ENCODE measurements around the gene KHNYN. TPM values are rescaled to one million over a fixed set of nuclear protein-coding genes. Genes with fewer than 3 reads are reported as not detected.

Gene KHNYN
- 52.5 and 52.6 TPM in 2 replicates for total RNA-seq (2014; rRNA removed; shearing (Covaris generic))

DNA sequence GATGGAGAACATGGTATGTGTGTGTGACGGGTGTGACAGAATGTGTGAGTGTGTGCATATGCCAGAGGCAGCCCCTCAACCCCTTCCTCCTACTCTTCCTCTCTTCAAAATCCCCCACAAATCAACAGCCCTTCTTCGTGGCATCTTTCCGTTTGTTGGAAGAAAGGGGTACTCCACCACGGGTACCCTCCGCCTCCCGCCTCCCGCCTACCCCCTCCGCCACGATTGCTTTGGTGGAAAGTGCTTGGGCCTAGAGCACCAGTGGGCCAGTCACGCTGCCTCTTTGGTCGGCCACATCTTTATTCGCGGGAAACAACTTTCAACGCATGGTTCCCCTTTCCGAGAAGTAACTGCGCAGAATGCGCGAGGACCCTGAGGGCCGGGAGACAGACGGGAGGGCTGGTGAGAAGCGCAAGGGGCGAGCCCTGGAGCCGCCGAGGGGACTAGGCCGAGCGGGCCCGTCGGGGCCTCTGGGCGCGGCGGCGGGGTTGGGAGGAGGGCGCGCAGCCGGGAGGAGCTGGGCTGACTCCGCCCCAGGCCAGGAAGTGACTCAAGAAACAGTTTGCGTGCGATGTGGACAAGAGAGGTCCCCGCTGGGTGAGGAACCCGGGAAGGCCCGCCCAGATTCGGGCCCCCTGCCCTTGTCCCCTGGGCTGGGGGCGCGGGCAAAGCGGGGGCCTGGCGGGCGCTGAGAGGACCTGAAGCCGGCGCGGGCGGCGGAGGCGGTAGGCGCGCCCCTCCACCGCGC, at the start of gene KHNYN, which contains the start of gene CBLN3:
Gene KHNYN, plus strand, starts transcription at position 560 of the 748 bp plus-strand sequence. CDS start 777 bp downstream, outside the sequence.
Gene CBLN3, minus strand, starts transcription at position 274 of the 748 bp plus-strand sequence. CDS start 614 bp downstream, outside the sequence.

DNA sequence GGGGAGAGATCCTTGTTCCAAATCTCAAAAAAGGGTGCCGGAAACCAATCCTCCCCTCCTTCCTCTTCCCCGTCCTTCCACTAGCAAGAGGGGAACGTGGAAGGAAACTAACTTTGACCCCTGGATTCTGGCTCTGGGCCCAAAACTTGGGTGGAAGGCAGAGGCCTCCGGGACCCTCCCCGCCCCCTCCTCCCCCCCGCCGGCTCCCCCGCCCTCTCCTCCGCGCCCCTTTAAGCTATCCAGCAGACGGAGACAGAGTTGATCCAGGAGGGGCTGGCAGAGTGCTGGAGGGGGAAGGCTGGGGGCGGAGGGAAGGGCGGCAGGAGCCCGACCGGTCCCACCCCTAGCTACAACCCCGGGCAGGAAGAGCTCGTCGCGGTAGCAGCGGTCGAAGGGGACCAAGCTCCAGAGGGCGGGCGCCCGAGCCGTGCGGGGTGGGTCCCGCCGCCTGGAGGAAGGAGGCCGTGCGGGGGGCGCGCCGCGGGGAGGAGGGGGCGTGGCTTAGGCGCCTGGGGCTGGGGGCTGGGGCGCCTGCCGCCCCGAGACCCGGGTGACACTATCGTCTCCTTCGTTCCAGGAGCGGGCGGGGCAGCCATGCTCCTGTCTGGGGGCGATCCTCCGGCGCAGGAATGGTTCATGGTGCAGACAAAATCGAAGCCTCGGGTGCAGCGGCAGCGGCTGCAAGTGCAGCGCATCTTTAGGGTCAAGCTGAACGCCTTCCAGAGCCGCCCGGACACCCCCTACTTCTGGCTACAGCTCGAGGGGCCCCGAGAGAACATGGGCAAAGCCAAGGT, 30.9 kb upstream of the KHNYN start, which contains the start of gene NYNRIN:
Gene NYNRIN, plus strand, starts transcription at position 351 of the 794 bp plus-strand sequence. Its CDS starts 244 bp downstream, at position 595.

DNA sequence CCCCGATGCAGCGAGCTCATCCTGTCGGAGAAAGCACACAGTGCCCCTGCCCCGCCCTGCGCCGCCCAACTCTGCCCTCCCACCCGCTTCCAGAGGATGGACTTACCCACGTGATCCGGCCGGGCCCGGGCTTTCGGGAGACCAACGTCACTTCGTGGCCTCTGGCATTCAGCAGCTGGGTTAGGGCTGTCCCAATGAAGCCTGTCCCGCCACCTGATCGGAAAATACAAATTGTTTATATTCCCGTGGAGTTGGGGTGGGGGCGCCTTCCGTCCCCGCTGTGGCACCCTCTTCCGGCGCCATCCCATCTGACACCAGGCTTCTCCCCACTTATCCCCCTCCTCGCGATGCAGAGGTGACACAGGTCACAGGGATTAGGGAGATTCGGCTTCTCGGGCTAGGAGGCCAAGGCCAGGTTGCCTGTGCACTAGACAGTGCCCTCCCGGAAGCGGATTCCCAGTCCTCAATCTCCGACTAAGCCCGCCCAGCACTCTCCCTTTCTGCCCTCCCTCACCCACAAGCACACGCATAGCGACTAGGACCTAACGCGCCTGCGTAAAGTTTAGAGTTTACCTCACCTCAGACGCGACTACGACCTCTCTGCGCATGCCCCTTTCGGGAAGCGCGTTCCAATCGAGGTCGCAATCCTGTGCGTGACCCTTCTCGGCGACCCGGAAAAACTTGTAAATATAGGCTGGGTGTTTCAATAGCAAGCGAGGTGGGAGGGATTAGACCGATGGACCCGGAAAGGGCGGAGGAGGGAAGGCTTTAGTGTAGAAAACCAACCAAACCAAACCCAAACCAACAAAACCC, 12.7 kb downstream of the KHNYN start, which contains the start of gene SDR39U1:
Gene SDR39U1, minus strand, starts transcription at position 537 of the 813 bp plus-strand sequence. Its CDS starts 7 bp downstream, at position 530.

Other genes with a start within 250 kb of the KHNYN start
- gene IPO4, start 241.1 kb upstream of the KHNYN start, total RNA-seq (2014; rRNA removed; shearing (Covaris generic)) = 129 and 134 TPM in 2 replicates
- 35.1 and 37.9 TPM in 2 replicates for gene TM9SF1, start 234.5 kb upstream of the KHNYN start, total RNA-seq (2014; rRNA removed; shearing (Covaris generic))
- gene TSSK4, start 224.3 kb upstream of the KHNYN start, total RNA-seq (2014; rRNA removed; shearing (Covaris generic)) = not detected in 2 replicates
- gene CHMP4A, start 216.5 kb upstream of the KHNYN start, total RNA-seq (2014; rRNA removed; shearing (Covaris generic)) = 40.5 and 45.6 TPM in 2 replicates
- gene MDP1, start 213.9 kb upstream of the KHNYN start, total RNA-seq (2014; rRNA removed; shearing (Covaris generic)) = 13.8 and 20.6 TPM in 2 replicates
- 247 and 277 TPM in 2 replicates for gene NEDD8, start 197.6 kb upstream of the KHNYN start, total RNA-seq (2014; rRNA removed; shearing (Covaris generic))
- 57.2 and 66.8 TPM in 2 replicates for gene GMPR2, start 197.0 kb upstream of the KHNYN start, total RNA-seq (2014; rRNA removed; shearing (Covaris generic))
- 27.6 and 27.8 TPM in 2 replicates for gene TINF2, start 187.3 kb upstream of the KHNYN start, total RNA-seq (2014; rRNA removed; shearing (Covaris generic))
- 0.49 and 1.1 TPM in 2 replicates for gene TGM1, start 166.8 kb upstream of the KHNYN start, total RNA-seq (2014; rRNA removed; shearing (Covaris generic))
- gene RABGGTA, start 158.4 kb upstream of the KHNYN start, total RNA-seq (2014; rRNA removed; shearing (Covaris generic)) = 30.0 and 35.3 TPM in 2 replicates
- gene DHRS1, start 130.2 kb upstream of the KHNYN start, total RNA-seq (2014; rRNA removed; shearing (Covaris generic)) = 7.5 and 8.2 TPM in 2 replicates
- gene NOP9, start 130.1 kb upstream of the KHNYN start, total RNA-seq (2014; rRNA removed; shearing (Covaris generic)) = 14.6 and 22.7 TPM in 2 replicates
- not detected in 2 replicates for gene CIDEB, start 122.0 kb upstream of the KHNYN start, total RNA-seq (2014; rRNA removed; shearing (Covaris generic))
- 11.0 and 14.6 TPM in 2 replicates for gene LTB4R2, start 119.8 kb upstream of the KHNYN start, total RNA-seq (2014; rRNA removed; shearing (Covaris generic))
- gene LTB4R, start 118.5 kb upstream of the KHNYN start, total RNA-seq (2014; rRNA removed; shearing (Covaris generic)) = 10.5 and 15.5 TPM in 2 replicates
- not detected in 2 replicates for gene ADCY4, start 94.9 kb upstream of the KHNYN start, total RNA-seq (2014; rRNA removed; shearing (Covaris generic))
- gene RIPK3, start 90.0 kb upstream of the KHNYN start, total RNA-seq (2014; rRNA removed; shearing (Covaris generic)) = not detected in 2 replicates
- gene NFATC4, start 61.8 kb upstream of the KHNYN start, total RNA-seq (2014; rRNA removed; shearing (Covaris generic)) = 8.6 and 12.2 TPM in 2 replicates
- 0.23 and 0.37 TPM in 2 replicates for gene NYNRIN, start 31.0 kb upstream of the KHNYN start, total RNA-seq (2014; rRNA removed; shearing (Covaris generic))
- gene CBLN3, start 286 bp upstream of the KHNYN start, total RNA-seq (2014; rRNA removed; shearing (Covaris generic)) = 0.75 and 0.96 TPM in 2 replicates
- gene SDR39U1, start 12.8 kb downstream of the KHNYN start, total RNA-seq (2014; rRNA removed; shearing (Covaris generic)) = 21.4 and 22.5 TPM in 2 replicates
- gene CMA1, start 78.3 kb downstream of the KHNYN start, total RNA-seq (2014; rRNA removed; shearing (Covaris generic)) = not detected in 2 replicates
- not detected in 2 replicates for gene CTSG, start 146.3 kb downstream of the KHNYN start, total RNA-seq (2014; rRNA removed; shearing (Covaris generic))
- not detected in 2 replicates for gene GZMH, start 179.7 kb downstream of the KHNYN start, total RNA-seq (2014; rRNA removed; shearing (Covaris generic))
- not detected in 2 replicates for gene GZMB, start 204.2 kb downstream of the KHNYN start, total RNA-seq (2014; rRNA removed; shearing (Covaris generic))